PC-9 (cell line): ENCODE results near the gene INSYN1. TPM values are rescaled to one million over a fixed set of nuclear protein-coding genes. Genes with fewer than 3 reads are reported as not detected.

Experiments used
- BruUV-seq: library from RNA; stranded (reverse); fragments of 400-500 nt; replicated peaks from 2 replicates; lab custom pipeline; 2021; lab: Mats Ljungman, UMichigan
- CTCF ChIA-PET: fragments of 300-600 bp; sonication (Branson Sonifier 250); formaldehyde crosslinking; loops from one replicate; lab custom pipeline; 2022; ENCODE audit warnings: antibody characterized with exemption; lab: Charles Lee
- POLR2A ChIA-PET: fragments of 300-600 bp; sonication (Branson Sonifier 250); formaldehyde crosslinking; loops from one replicate; lab custom pipeline; 2022; ENCODE audit warnings: antibody characterized with exemption; ENCODE audit not compliant: unreplicated experiment; lab: Charles Lee
- DNase-seq, 2 experiments: peaks; one replicate each; pipeline versions ENCODE4 v3.0.0 to v3.0.0-alpha.2; 2015 to 2022; ENCODE audit warnings: mixed read lengths in 1 of 2
- H2AFZ ChIP-seq: fragments of 200-600 bp; sonication (generic); 2 replicates; pipeline ENCODE4 v1.8.1; 2017; ENCODE audit warnings: antibody characterized with exemption
- H3F3A ChIP-seq: fragments of 200-600 bp; sonication (generic); 2 replicates; pipeline ENCODE4 v1.8.1; 2017; ENCODE audit warnings: antibody characterized with exemption, mild to moderate bottlenecking, low read depth; ENCODE audit not compliant: insufficient read depth
- H3K27ac ChIP-seq: fragments of 200-600 bp; sonication (generic); 2 replicates; pipeline ENCODE4 v1.6.1; 2016; ENCODE audit warnings: mixed run types
- H3K27me3 ChIP-seq: fragments of 200-600 bp; sonication (generic); 2 replicates; pipeline ENCODE4 v1.6.1; 2016; ENCODE audit warnings: low read depth, mixed run types; ENCODE audit not compliant: insufficient read depth
- H3K36me3 ChIP-seq: fragments of 200-600 bp; sonication (generic); 2 replicates; pipeline ENCODE4 v1.6.1; 2016; ENCODE audit warnings: low read depth, mixed run types
- H3K4me1 ChIP-seq: fragments of 200-600 bp; sonication (generic); replicated peaks from 2 replicates; pipeline ENCODE4 v1.6.1; 2016; ENCODE audit warnings: mixed run types; ENCODE audit not compliant: insufficient read depth
- H3K4me2 ChIP-seq: fragments of 200-600 bp; sonication (generic); 2 replicates; pipeline ENCODE4 v1.6.1; 2017; ENCODE audit warnings: mixed run types
- H3K4me3 ChIP-seq: fragments of 200-600 bp; sonication (generic); 2 replicates; pipeline ENCODE4 v1.6.1; 2016; ENCODE audit warnings: mixed run types
- H3K79me2 ChIP-seq: fragments of 200-600 bp; sonication (generic); 2 replicates; pipeline ENCODE4 v1.6.1; 2017; ENCODE audit warnings: low read depth, mixed run types
- H3K9me2 ChIP-seq: fragments of 200-600 bp; sonication (generic); 2 replicates; pipeline ENCODE4 v1.8.1; 2017; ENCODE audit warnings: mild to moderate bottlenecking; ENCODE audit not compliant: insufficient read depth
- H3K9me3 ChIP-seq: fragments of 200-600 bp; sonication (generic); 2 replicates; pipeline ENCODE4 v1.8.1; 2016; ENCODE audit warnings: low read depth; ENCODE audit not compliant: insufficient read depth
- H4K20me1 ChIP-seq: fragments of 200-600 bp; sonication (generic); 2 replicates; pipeline ENCODE4 v1.8.1; 2017; ENCODE audit not compliant: insufficient read depth
- CTCF ChIP-seq: fragments of 200-600 bp; sonication (generic); conservative IDR thresholded peaks from 2 replicates; pipeline ENCODE4 v1.6.1; 2017; ENCODE audit warnings: mixed run types, antibody characterized with exemption, mild to moderate bottlenecking, moderate library complexity
- EZH2 ChIP-seq: fragments of 200-600 bp; sonication (generic); IDR thresholded peaks from 2 replicates; pipeline ENCODE4 v1.8.0; 2017; ENCODE audit warnings: antibody characterized with exemption, low read depth
- intact Hi-C: fragments of 100-400 bp; cut with micrococcal nuclease; formaldehyde crosslinking; loops from one replicate; pipeline ENCODE4 v1.10.0; 2022; ENCODE audit not compliant: unreplicated experiment
- total RNA-seq: library from RNA; stranded (reverse); gene quantifications from 2 replicates; pipeline ENCODE4 v1.2.3, GENCODE V29; 2021

Gene INSYN1
- total RNA-seq, 1 experiment from 2014 or later: not detected

GRCh38 chr15:73722425-73722824 lies 30.7 kb downstream of the INSYN1 start:
- POLR2A ChIA-PET: no interaction called here
- CTCF ChIA-PET: no interaction called here
- Histone ChIP-seq H3K4me1 (no peaks in the 10 kb centered on the region), H3K36me3 (no peaks in the 10 kb centered on the region), H3K9me2 (no peaks in the 10 kb centered on the region), H2AFZ (no peak overlapping the region), H3K4me2 (no peak overlapping the region), H3F3A (no peaks in the 10 kb centered on the region), H3K9me3 (no peaks in the 10 kb centered on the region), H4K20me1 (no peaks in the 10 kb centered on the region), H3K27me3 (peaks cover 38% of the 10 kb centered on the region), H3K4me3 (no peak overlapping the region), H3K79me2 (no peaks in the 10 kb centered on the region), H3K27ac (no peak overlapping the region)
- no peak for DNase-seq
- BruUV-seq: no TSS peak
- intact Hi-C loops: no loop called here
- TF ChIP-seq EZH2 (no peak), CTCF (no peak)

- TF ChIP-seq CTCF (no peak), EZH2 (no peak)
- intact Hi-C loops: loop anchor here (10.0 kb wide), 1 partner anchor 186 kb away; no protein-coding TSS in a partner anchor
Observed at GRCh38 chr15:73718694-73719093, 34.5 kb downstream of the INSYN1 start.

GRCh38 chr15:73717802-73718201 lies 35.3 kb downstream of the INSYN1 start:
- H2AFZ ChIP-seq: no peak overlapping the region
- no peaks in the 10 kb centered on the region for H4K20me1 ChIP-seq
- no peak overlapping the region for H3K4me3 ChIP-seq
- no peaks in the 10 kb centered on the region for H3K36me3 ChIP-seq
- H3K4me2 ChIP-seq: no peak overlapping the region
- peaks cover 18% of the 10 kb centered on the region for H3K27me3 ChIP-seq
- DNase-seq: no peak
- TF ChIP-seq EZH2 (no peak), CTCF (no peak)
- BruUV-seq: no TSS peak
- intact Hi-C loops: loop anchor here (10.0 kb wide), 1 partner anchor 187 kb away; no protein-coding TSS in a partner anchor
- no peak overlapping the region for H3K27ac ChIP-seq
- H3K9me3 ChIP-seq: no peaks in the 10 kb centered on the region
- H3K4me1 ChIP-seq: no peaks in the 10 kb centered on the region
- no peaks in the 10 kb centered on the region for H3K9me2 ChIP-seq
- H3K79me2 ChIP-seq: no peaks in the 10 kb centered on the region
- no peaks in the 10 kb centered on the region for H3F3A ChIP-seq
- ChIA-PET POLR2A (no interaction called here), CTCF (no interaction called here)

More at GRCh38 chr15:73718694-73719093, 34.5 kb downstream of the INSYN1 start:
- no peaks in the 10 kb centered on the region for H3K9me3 ChIP-seq
- no peaks in the 10 kb centered on the region for H3K4me1 ChIP-seq
- H3K4me2 ChIP-seq: no peak overlapping the region
- no peaks in the 10 kb centered on the region for H3F3A ChIP-seq
- BruUV-seq: no TSS peak
- H4K20me1 ChIP-seq: no peaks in the 10 kb centered on the region
- no peaks in the 10 kb centered on the region for H3K79me2 ChIP-seq
- no peak overlapping the region for H3K4me3 ChIP-seq
- no peak overlapping the region for H2AFZ ChIP-seq
- CTCF ChIA-PET: interaction anchor here (0.6 kb wide), 2 partner anchors 50 to 193 kb away, joined by 5 read pairs; no protein-coding TSS in a partner anchor
- DNase-seq: no peak
- H3K27me3 ChIP-seq: peaks cover 24% of the 10 kb centered on the region
- H3K9me2 ChIP-seq: no peaks in the 10 kb centered on the region
- POLR2A ChIA-PET: no interaction called here
- H3K36me3 ChIP-seq: no peaks in the 10 kb centered on the region
- H3K27ac ChIP-seq: no peak overlapping the region
